GM23248 (cell line): ENCODE measurements around the gene GRIP1.

Source experiments
- EZH2 ChIP-seq: fragments of 200-600 bp; sonication (generic); IDR thresholded peaks from 2 replicates; pipeline ENCODE4 v1.6.1; 2018; ENCODE audit warnings: antibody characterized with exemption, mild to moderate bottlenecking; ENCODE audit not compliant: insufficient read depth, poor library complexity, severe bottlenecking
- EZH2phosphoT487 ChIP-seq: fragments of 200-600 bp; sonication (generic); IDR thresholded peaks from 2 replicates; pipeline ENCODE4 v1.6.1; 2018; ENCODE audit warnings: antibody characterized with exemption, moderate library complexity, mild to moderate bottlenecking, low read depth; ENCODE audit not compliant: insufficient read depth

- TF ChIP-seq EZH2 (no peak), EZH2phosphoT487 (no peak)
These were observed 66.6 kb downstream of the GRIP1 start for GRCh38 chr12:66612090-66612775.
